Activated CD8-positive, alpha-beta memory T cell treated with anti-CD3 and anti-CD28 coated beads for 36 hours (primary cell): ENCODE results near the gene HSDL1. TPM values are rescaled to one million over a fixed set of nuclear protein-coding genes. Genes with fewer than 3 reads are reported as not detected.

Experiments used
- CTCF ChIA-PET: fragments of 350-600 bp; sonication (Branson Sonifier 250); formaldehyde crosslinking; loops from one replicate; lab custom pipeline; 2021; ENCODE audit warnings: antibody characterized with exemption; lab: Charles Lee
- POLR2A ChIA-PET: fragments of 350-600 bp; sonication (Branson Sonifier 250); formaldehyde crosslinking; loops from one replicate; lab custom pipeline; 2021; ENCODE audit warnings: antibody characterized with exemption; lab: Charles Lee
- total RNA-seq, 2 experiments: library from RNA; stranded (reverse); gene quantifications; one replicate each; pipeline ENCODE4 v1.2.3, GENCODE V29; 2021

HSDL1 gene
- total RNA-seq, 2 experiments from 2014 or later = 15.1 to 16.5 TPM

DNA sequence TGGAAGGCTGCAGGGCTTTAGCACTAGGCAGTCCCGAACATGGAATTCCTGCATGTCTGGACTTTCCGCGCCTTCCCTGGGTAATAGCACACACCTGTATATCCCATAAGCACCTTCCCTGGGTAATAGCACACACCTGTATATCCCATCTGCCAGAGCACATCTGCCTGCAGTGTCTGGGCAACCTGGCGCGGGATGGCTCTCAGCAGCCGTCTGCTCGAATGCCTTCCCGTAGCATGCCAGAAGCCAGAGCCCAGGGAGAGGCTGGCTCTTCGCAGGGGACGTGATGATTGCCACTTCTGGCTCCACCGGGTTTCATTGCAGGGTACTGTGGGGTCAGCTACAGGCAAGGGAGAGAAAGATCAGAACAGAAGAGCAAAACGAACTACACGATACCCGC lies 49.5 kb downstream of the HSDL1 start:
- POLR2A ChIA-PET = no interaction called here

GRCh38 chr16:84093879-84094270 lies 51.1 kb downstream of the HSDL1 start:
- POLR2A ChIA-PET = no interaction called here

More for the DNA sequence above, 49.5 kb downstream of the HSDL1 start:
- CTCF ChIA-PET = no interaction called here

GRCh38 chr16:84093120-84093878 lies 51.7 kb downstream of the HSDL1 start:
- POLR2A ChIA-PET = no interaction called here
- CTCF ChIA-PET = no interaction called here

More at GRCh38 chr16:84093879-84094270, 51.1 kb downstream of the HSDL1 start:
- CTCF ChIA-PET = no interaction called here

- ChIA-PET POLR2A (no interaction called here), CTCF (interaction anchor here (1.7 kb wide), 1 partner anchor 95 kb away, joined by 4 read pairs; the partner anchor contains the start of gene TAF1C)
Observed at GRCh38 chr16:84091460-84091859, 53.5 kb downstream of the HSDL1 start.

GRCh38 chr16:84090211-84090610 lies 54.8 kb downstream of the HSDL1 start:
- POLR2A ChIA-PET = interaction anchor here (0.5 kb wide), 1 partner anchor 22 kb away, joined by 3 read pairs; no protein-coding TSS in a partner anchor
- CTCF ChIA-PET = interaction anchor here (1.4 kb wide), 1 partner anchor 97 kb away, joined by 4 read pairs; the partner anchor contains the start of gene TAF1C

GRCh38 chr16:84088695-84089395 lies 56.1 kb downstream of the HSDL1 start:
- CTCF ChIA-PET = interaction anchor here (0.6 to 1.4 kb wide), 8 partner anchors 8 to 447 kb away, joined by 3 to 4 read pairs (median 4); partner anchors contain the start of gene TAF1C
- POLR2A ChIA-PET = no interaction called here

GRCh38 chr16:84087466-84088151 lies 57.4 kb downstream of the HSDL1 start:
- CTCF ChIA-PET = interaction anchor here (0.9 to 5.7 kb wide), 4 partner anchors 10 to 103 kb away, joined by 3 to 37 read pairs (median 4); partner anchors contain the start of gene TAF1C
- POLR2A ChIA-PET = no interaction called here

- ChIA-PET CTCF (interaction anchor here (1.0 to 5.7 kb wide), 3 partner anchors 11 to 100 kb away, joined by 3 to 37 read pairs (median 4); partner anchors contain the start of gene TAF1C), POLR2A (no interaction called here)
Observed at GRCh38 chr16:84087001-84087400, 58.0 kb downstream of the HSDL1 start.

DNA sequence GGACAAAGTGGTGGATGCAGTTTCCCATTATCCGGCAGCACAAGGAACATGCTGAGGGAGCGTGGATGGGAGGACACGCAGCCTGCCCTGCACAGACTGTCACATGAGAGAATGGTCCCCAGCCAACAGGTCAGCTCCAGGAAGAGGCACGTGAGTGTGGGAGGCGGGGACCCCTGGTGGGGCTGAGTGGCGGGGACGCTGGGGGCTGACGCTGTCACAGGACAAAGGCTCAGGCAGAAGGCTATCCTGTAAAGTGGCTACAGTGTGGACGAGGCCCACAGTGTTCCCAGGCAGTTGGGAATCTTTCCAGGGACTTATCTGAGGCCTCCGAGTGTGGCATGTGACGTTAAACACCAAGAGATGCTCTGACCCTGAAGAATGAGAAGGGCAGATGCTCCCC lies 58.6 kb downstream of the HSDL1 start:
- POLR2A ChIA-PET = no interaction called here
- CTCF ChIA-PET = interaction anchor here (0.8 to 5.7 kb wide), 3 partner anchors 55 to 159 kb away, joined by 3 to 37 read pairs (median 8); partner anchors contain the start of gene TAF1C

GRCh38 chr16:84085773-84086172 lies 59.2 kb downstream of the HSDL1 start:
- CTCF ChIA-PET = interaction anchor here (0.8 to 5.7 kb wide), 5 partner anchors 16 to 158 kb away, joined by 3 to 37 read pairs (median 8); partner anchors contain the start of genes MBTPS1 and TAF1C
- POLR2A ChIA-PET = no interaction called here

DNA sequence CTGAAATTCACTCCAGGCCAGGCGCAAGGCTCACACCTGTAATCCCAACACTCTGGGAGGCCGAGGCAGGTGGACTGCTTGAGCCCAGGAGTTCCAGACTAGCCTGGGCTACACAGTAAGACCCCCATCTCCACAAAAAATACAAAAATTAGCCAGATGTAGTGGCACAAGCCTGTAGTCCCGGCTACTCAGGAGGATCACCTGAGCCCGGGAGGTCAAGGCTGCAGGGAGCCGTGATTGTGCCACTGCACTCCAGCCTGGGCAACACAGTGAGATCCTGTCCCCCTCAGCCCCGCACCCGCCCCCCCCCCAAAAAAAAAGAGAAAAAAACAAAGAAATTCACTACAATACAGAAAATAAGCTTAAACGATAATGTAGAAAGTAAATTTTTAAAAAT lies 59.7 kb downstream of the HSDL1 start:
- ChIA-PET CTCF (interaction anchor here (0.9 to 5.7 kb wide), 9 partner anchors 10 to 114 kb away, joined by 3 to 37 read pairs (median 7); partner anchors contain the start of genes DNAAF1, HSDL1, MBTPS1 and TAF1C), POLR2A (interaction anchor here (1.1 kb wide), 1 partner anchor 31 kb away, joined by 3 read pairs; the partner anchor contains the start of gene MBTPS1)

GRCh38 chr16:84084570-84085270 lies 60.3 kb downstream of the HSDL1 start:
- ChIA-PET POLR2A (interaction anchor here (0.7 to 1.1 kb wide), 2 partner anchors 32 to 102 kb away, joined by 3 read pairs; partner anchors contain the start of gene MBTPS1), CTCF (interaction anchor here (0.7 to 5.7 kb wide), 13 partner anchors 10 to 114 kb away, joined by 3 to 37 read pairs (median 5); partner anchors contain the start of genes DNAAF1, HSDL1, MBTPS1 and TAF1C)

- POLR2A ChIA-PET = no interaction called here
Observed at GRCh38 chr16:84082835-84083569, 62.0 kb downstream of the HSDL1 start.

GRCh38 chr16:84082110-84082509 lies 62.9 kb downstream of the HSDL1 start:
- ChIA-PET CTCF (interaction anchor here (1.4 kb wide), 1 partner anchor 105 kb away, joined by 3 read pairs; the partner anchor contains the start of gene TAF1C), POLR2A (no interaction called here)

More at GRCh38 chr16:84082835-84083569, 62.0 kb downstream of the HSDL1 start:
- CTCF ChIA-PET = interaction anchor here (0.8 to 5.7 kb wide), 3 partner anchors 20 to 104 kb away, joined by 3 to 37 read pairs (median 3); partner anchors contain the start of gene TAF1C

DNA sequence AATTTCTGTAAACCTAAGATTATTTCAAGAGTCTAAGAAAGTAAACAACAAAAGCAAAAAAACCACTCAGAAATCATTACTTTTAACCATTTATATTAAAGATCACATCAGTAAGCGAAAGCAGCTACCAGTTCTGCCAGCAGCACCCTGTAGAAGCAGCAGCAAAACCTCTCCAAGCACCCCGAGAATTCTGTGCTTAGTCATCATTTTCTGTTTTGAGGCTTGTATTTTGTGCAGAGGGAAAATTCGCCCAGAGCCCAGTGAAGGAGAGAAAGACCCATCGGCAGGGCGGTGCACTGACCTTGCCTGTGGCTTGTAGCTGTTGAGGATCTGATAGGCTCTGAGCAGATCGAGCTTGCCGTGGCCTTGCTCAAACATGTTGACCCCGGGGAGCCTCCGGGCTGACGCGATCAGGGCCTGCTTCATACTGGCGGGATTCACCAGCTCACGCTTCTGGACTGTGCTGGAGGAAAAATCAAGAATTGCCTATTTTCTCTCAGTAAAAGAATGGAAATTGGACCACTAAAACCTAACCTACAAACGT lies 63.5 kb downstream of the HSDL1 start:
- ChIA-PET CTCF (interaction anchor here (0.6 to 1.4 kb wide), 2 partner anchors 75 to 105 kb away, joined by 3 read pairs; partner anchors contain the start of gene TAF1C), POLR2A (no interaction called here)

- ChIA-PET POLR2A (no interaction called here), CTCF (no interaction called here)
Observed at GRCh38 chr16:84080813-84081212, 64.2 kb downstream of the HSDL1 start.

DNA sequence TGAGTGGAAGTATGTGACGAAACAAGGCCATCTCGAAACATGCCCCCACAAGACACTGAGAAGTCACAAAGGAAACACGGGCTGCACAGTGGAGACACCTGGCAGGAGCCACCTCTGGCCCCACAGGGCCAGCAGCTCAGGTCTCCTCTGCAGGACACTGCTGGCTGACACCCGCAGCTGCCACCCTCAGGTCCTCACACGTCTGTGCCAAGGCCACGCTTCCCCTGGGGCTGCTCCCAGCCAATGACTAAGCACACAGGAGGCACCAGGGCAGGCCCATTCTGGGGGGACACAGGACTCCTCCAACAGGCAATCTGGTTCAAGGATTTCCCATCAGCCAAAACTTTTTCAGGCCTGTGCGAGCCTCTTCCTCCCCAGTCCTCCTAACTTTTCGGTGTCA lies 64.6 kb downstream of the HSDL1 start:
- ChIA-PET POLR2A (no interaction called here), CTCF (no interaction called here)
